CD8-positive, alpha-beta memory T cell (primary cell): ENCODE measurements around the gene UBAC2. TPM values are rescaled to one million over a fixed set of nuclear protein-coding genes. Genes with fewer than 3 reads are reported as not detected.

ENCODE experiments used
- CTCF ChIA-PET: fragments of 350-600 bp; sonication (Branson Sonifier 250); formaldehyde crosslinking; loops from one replicate; lab custom pipeline; 2021; ENCODE audit warnings: antibody characterized with exemption; lab: Charles Lee
- POLR2A ChIA-PET: fragments of 350-600 bp; sonication (Branson Sonifier 250); formaldehyde crosslinking; loops from one replicate; lab custom pipeline; 2021; ENCODE audit warnings: antibody characterized with exemption; lab: Charles Lee
- DNase-seq, 5 donors: peaks; one replicate each; pipeline versions ENCODE4 v3.0.0 to v3.0.0-alpha.2; 2020 to 2022; ENCODE audit warnings: mixed read lengths in 1 of 5
- H3K27ac ChIP-seq: one replicate; pipeline ENCODE4 v1.7.0; 2013; ENCODE audit warnings: low read depth, mild to moderate bottlenecking, low read length, moderate library complexity
- H3K27me3 ChIP-seq: 2 replicates; pipeline ENCODE4 v1.7.0; 2013; ENCODE audit warnings: low read length, mild to moderate bottlenecking; ENCODE audit not compliant: insufficient read depth, poor library complexity, severe bottlenecking
- H3K36me3 ChIP-seq: 2 replicates; pipeline ENCODE4 v1.7.0; 2013; ENCODE audit warnings: mild to moderate bottlenecking, low read length, moderate library complexity; ENCODE audit not compliant: insufficient read depth
- H3K4me1 ChIP-seq: 2 replicates; pipeline ENCODE4 v1.7.0; 2013; ENCODE audit warnings: mild to moderate bottlenecking, low read length, moderate library complexity; ENCODE audit not compliant: insufficient read depth
- H3K4me3 ChIP-seq: 2 replicates; pipeline ENCODE4 v1.7.0; 2013; ENCODE audit warnings: mild to moderate bottlenecking, low read length
- H3K9me3 ChIP-seq: 2 replicates; pipeline ENCODE4 v1.7.0; 2013; ENCODE audit warnings: mild to moderate bottlenecking, low read length
- H3K27ac Mint-ChIP-seq, 8 donors: one replicate each; pipeline ENCODE4 v1.8.0; 2020 to 2021; ENCODE audit warnings: mixed read lengths in 8 of 8, mild to moderate bottlenecking in 6 of 8, inconsistent platforms in 3 of 8, moderate library complexity in 3 of 8
- H3K27me3 Mint-ChIP-seq, 2 donors: one replicate each; pipeline ENCODE4 v1.8.0; 2020 to 2021; ENCODE audit warnings: mixed read lengths in 2 of 2, mild to moderate bottlenecking in 1 of 2, moderate library complexity in 1 of 2
- H3K36me3 Mint-ChIP-seq, 3 donors: one replicate each; pipeline ENCODE4 v1.8.0; 2020 to 2021; ENCODE audit warnings: mixed read lengths in 3 of 3, inconsistent platforms in 1 of 3, mild to moderate bottlenecking in 1 of 3
- H3K4me1 Mint-ChIP-seq, 3 donors: one replicate each; pipeline ENCODE4 v1.8.0; 2020 to 2021; ENCODE audit warnings: mixed read lengths in 3 of 3, inconsistent platforms in 1 of 3, mild to moderate bottlenecking in 1 of 3
- H3K4me3 Mint-ChIP-seq, 7 donors: one replicate each; pipeline ENCODE4 v1.8.0; 2020 to 2021; ENCODE audit warnings: mixed read lengths in 7 of 7, mild to moderate bottlenecking in 6 of 7, moderate library complexity in 4 of 7, inconsistent platforms in 2 of 7
- H3K9me3 Mint-ChIP-seq, 5 donors: one replicate each; pipeline ENCODE4 v1.8.0; 2020 to 2022; ENCODE audit warnings: mixed read lengths in 5 of 5, mild to moderate bottlenecking in 3 of 5, moderate library complexity in 2 of 5, inconsistent platforms in 1 of 5
- polyA plus RNA-seq: library from polyadenylated mRNA; unstranded; fragments of 300-500 nt; fragmentation: Illumina TruSeq; gene quantifications from one replicate; pipeline ENCODE4 v1.2.3, GENCODE V29; 2021
- total RNA-seq, 2 experiments: library from RNA; stranded (reverse); gene quantifications; one replicate each; pipeline ENCODE4 v1.2.3, GENCODE V29; 2021

UBAC2 gene
- total and polyA plus RNA-seq, 3 experiments from 2014 or later: 62.3 to 160 (median 63.7) TPM

GRCh38 chr13:99344610-99345208, 144.1 kb downstream of the UBAC2 start:
- H3K4me1 Mint-ChIP-seq: peaks cover 84 to 99% (median 96%) of the 10 kb centered on the region in 3 donors

GRCh38 chr13:99345345-99345744, 144.7 kb downstream of the UBAC2 start:
- Mint-ChIP-seq H3K4me3 (peak overlapping the region in 1 of 7 donors; percentile 74), H3K27ac (peak overlapping the region in 7 of 8 donors; percentile 62 to 99 (median 73)), H3K9me3 (no peaks in the 10 kb centered on the region), H3K4me1 (peaks cover 81 to 98% (median 96%) of the 10 kb centered on the region in 3 donors), H3K27me3 (peaks cover 0 to 1% of the 10 kb centered on the region in 2 donors), H3K36me3 (peaks cover 28 to 93% (median 56%) of the 10 kb centered on the region in 3 donors)
- Histone ChIP-seq H3K9me3 (no peaks in the 10 kb centered on the region), H3K27ac (no peak overlapping the region), H3K36me3 (peaks cover 32% of the 10 kb centered on the region), H3K4me1 (peaks cover 58% of the 10 kb centered on the region), H3K27me3 (no peaks in the 10 kb centered on the region), H3K4me3 (no peak overlapping the region)
- CTCF ChIA-PET: interaction anchor here (0.8 to 1.9 kb wide), 6 partner anchors 11 to 91 kb away, joined by 3 to 6 read pairs (median 4); no protein-coding TSS in a partner anchor
- DNase-seq: no peak
- POLR2A ChIA-PET: no interaction called here

More at GRCh38 chr13:99344610-99345208, 144.1 kb downstream of the UBAC2 start:
- ChIA-PET POLR2A (no interaction called here), CTCF (interaction anchor here (0.8 to 1.9 kb wide), 7 partner anchors 8 to 92 kb away, joined by 3 to 6 read pairs (median 3); no protein-coding TSS in a partner anchor)
- H3K9me3 ChIP-seq: no peaks in the 10 kb centered on the region
- Mint-ChIP-seq H3K27me3 (peaks cover 0 to 1% of the 10 kb centered on the region in 2 donors), H3K27ac (peak overlapping the region in 7 of 8 donors; percentile 27 to 99 (median 73)), H3K9me3 (no peaks in the 10 kb centered on the region), H3K4me3 (peak overlapping the region in 1 of 7 donors; percentile 23), H3K36me3 (peaks cover 28 to 92% (median 56%) of the 10 kb centered on the region in 3 donors)
- H3K36me3 ChIP-seq: peaks cover 32% of the 10 kb centered on the region
- peaks cover 62% of the 10 kb centered on the region for H3K4me1 ChIP-seq
- no peaks in the 10 kb centered on the region for H3K27me3 ChIP-seq
- no peak for DNase-seq
- H3K27ac ChIP-seq: no peak overlapping the region
- no peak overlapping the region for H3K4me3 ChIP-seq

- peaks cover 27 to 87% (median 54%) of the 10 kb centered on the region in 3 donors for H3K36me3 Mint-ChIP-seq
- CTCF ChIA-PET: interaction anchor here (1.2 to 3.2 kb wide), 5 partner anchors 10 to 77 kb away, joined by 3 to 9 read pairs (median 4); no protein-coding TSS in a partner anchor
- no peak for DNase-seq
- H3K9me3 Mint-ChIP-seq: no peaks in the 10 kb centered on the region
- peak overlapping the region; percentile 84 to 99 (median 90) for H3K27ac Mint-ChIP-seq
- H3K4me3 ChIP-seq: no peak overlapping the region
- peak overlapping the region; percentile 9 to 91 (median 52) for H3K4me3 Mint-ChIP-seq
- H3K27ac ChIP-seq: no peak overlapping the region
- H3K9me3 ChIP-seq: no peaks in the 10 kb centered on the region
- peaks cover 58% of the 10 kb centered on the region for H3K4me1 ChIP-seq
- H3K4me1 Mint-ChIP-seq: peaks cover 80 to 98% (median 96%) of the 10 kb centered on the region in 3 donors
- POLR2A ChIA-PET: interaction anchor here (0.5 kb wide), 1 partner anchor 114 kb away, joined by 3 read pairs; no protein-coding TSS in a partner anchor
- peaks cover 0 to 1% of the 10 kb centered on the region in 2 donors for H3K27me3 Mint-ChIP-seq
- H3K36me3 ChIP-seq: peaks cover 32% of the 10 kb centered on the region
- no peaks in the 10 kb centered on the region for H3K27me3 ChIP-seq
These were observed 145.8 kb downstream of the UBAC2 start for GRCh38 chr13:99346335-99347042.

GRCh38 chr13:99347335-99347878, 146.8 kb downstream of the UBAC2 start:
- H3K27ac ChIP-seq: no peak overlapping the region
- H3K36me3 Mint-ChIP-seq: peaks cover 20 to 83% (median 45%) of the 10 kb centered on the region in 3 donors
- no peaks in the 10 kb centered on the region for H3K27me3 ChIP-seq
- H3K27me3 Mint-ChIP-seq: peaks cover 0 to 1% of the 10 kb centered on the region in 2 donors
- no peak overlapping the region for H3K4me3 ChIP-seq
- H3K4me1 Mint-ChIP-seq: peaks cover 84 to 98% (median 96%) of the 10 kb centered on the region in 3 donors
- H3K4me3 Mint-ChIP-seq: peak overlapping the region in 6 of 7 donors; percentile 26 to 73 (median 54)
- H3K27ac Mint-ChIP-seq: peak overlapping the region; percentile 84 to 99 (median 92)
- CTCF ChIA-PET: interaction anchor here (1.2 to 3.2 kb wide), 5 partner anchors 32 to 77 kb away, joined by 3 to 9 read pairs (median 8); no protein-coding TSS in a partner anchor
- no peaks in the 10 kb centered on the region for H3K9me3 ChIP-seq
- no peaks in the 10 kb centered on the region for H3K9me3 Mint-ChIP-seq
- H3K36me3 ChIP-seq: peaks cover 22% of the 10 kb centered on the region
- POLR2A ChIA-PET: interaction anchor here (0.5 kb wide), 1 partner anchor 115 kb away, joined by 3 read pairs; no protein-coding TSS in a partner anchor
- DNase-seq: no peak
- H3K4me1 ChIP-seq: peaks cover 58% of the 10 kb centered on the region

GRCh38 chr13:99347911-99348451, 147.3 kb downstream of the UBAC2 start:
- Mint-ChIP-seq H3K4me1 (peaks cover 87 to 99% (median 99%) of the 10 kb centered on the region in 3 donors), H3K9me3 (no peaks in the 10 kb centered on the region), H3K27me3 (peaks cover 0 to 1% of the 10 kb centered on the region in 2 donors), H3K4me3 (peak overlapping the region in 4 of 7 donors; percentile 17 to 57 (median 46)), H3K27ac (peak overlapping the region; percentile 84 to 99 (median 90)), H3K36me3 (peaks cover 17 to 83% (median 42%) of the 10 kb centered on the region in 3 donors)
- H3K27ac ChIP-seq: no peak overlapping the region
- no peaks in the 10 kb centered on the region for H3K9me3 ChIP-seq
- no peaks in the 10 kb centered on the region for H3K27me3 ChIP-seq
- peaks cover 21% of the 10 kb centered on the region for H3K36me3 ChIP-seq
- no peak for DNase-seq
- CTCF ChIA-PET: interaction anchor here (1.2 to 3.2 kb wide), 6 partner anchors 12 to 89 kb away, joined by 3 to 11 read pairs (median 8); no protein-coding TSS in a partner anchor
- POLR2A ChIA-PET: no interaction called here
- H3K4me3 ChIP-seq: no peak overlapping the region
- peaks cover 64% of the 10 kb centered on the region for H3K4me1 ChIP-seq

- H3K4me3 Mint-ChIP-seq: peak overlapping the region in 1 of 7 donors; percentile 35
- H3K4me3 ChIP-seq: no peak overlapping the region
- H3K27me3 Mint-ChIP-seq: peaks cover 0 to 1% of the 10 kb centered on the region in 2 donors
- H3K36me3 Mint-ChIP-seq: peaks cover 22 to 69% (median 27%) of the 10 kb centered on the region in 3 donors
- H3K27ac Mint-ChIP-seq: peak overlapping the region; percentile 82 to 100 (median 98)
- peaks cover 90 to 100% (median 99%) of the 10 kb centered on the region in 3 donors for H3K4me1 Mint-ChIP-seq
- peaks cover 8% of the 10 kb centered on the region for H3K36me3 ChIP-seq
- no peaks in the 10 kb centered on the region for H3K9me3 Mint-ChIP-seq
- DNase-seq: no peak
- no peaks in the 10 kb centered on the region for H3K27me3 ChIP-seq
- peaks cover 72% of the 10 kb centered on the region for H3K4me1 ChIP-seq
- CTCF ChIA-PET: interaction anchor here (2.8 to 3.2 kb wide), 2 partner anchors 37 to 86 kb away, joined by 8 to 11 read pairs; no protein-coding TSS in a partner anchor
- no peaks in the 10 kb centered on the region for H3K9me3 ChIP-seq
- POLR2A ChIA-PET: no interaction called here
- H3K27ac ChIP-seq: no peak overlapping the region
These were observed 149.5 kb downstream of the UBAC2 start for GRCh38 chr13:99350191-99350590.

- H3K4me1 Mint-ChIP-seq: peaks cover 91 to 100% (median 99%) of the 10 kb centered on the region in 3 donors
- Histone ChIP-seq H3K27ac (peak overlapping the region; percentile 32), H3K27me3 (no peaks in the 10 kb centered on the region), H3K36me3 (peaks cover 6% of the 10 kb centered on the region), H3K4me1 (peaks cover 77% of the 10 kb centered on the region), H3K9me3 (no peaks in the 10 kb centered on the region), H3K4me3 (peak overlapping the region; percentile 5)
- H3K36me3 Mint-ChIP-seq: peaks cover 15 to 63% (median 20%) of the 10 kb centered on the region in 3 donors
- H3K27me3 Mint-ChIP-seq: no peaks in the 10 kb centered on the region
- peak in 3 of 5 donors; percentile 67 to 74 (median 69) for DNase-seq
- H3K9me3 Mint-ChIP-seq: no peaks in the 10 kb centered on the region
- ChIA-PET CTCF (interaction anchor here (0.9 to 4.5 kb wide), 25 partner anchors 8 to 177 kb away, joined by 3 to 44 read pairs (median 5); partner anchors contain the start of genes GPR183 and UBAC2), POLR2A (interaction anchor here (0.6 to 2.5 kb wide), 19 partner anchors 9 to 88 kb away, joined by 3 to 11 read pairs (median 4); partner anchors contain the start of gene GPR183)
- peak overlapping the region; percentile 96 to 100 (median 99) for H3K27ac Mint-ChIP-seq
- H3K4me3 Mint-ChIP-seq: peak overlapping the region; percentile 47 to 86 (median 68)
These were observed 151.1 kb downstream of the UBAC2 start for GRCh38 chr13:99351772-99352171.
